ENCODE results near the gene EGFR. TPM values are rescaled to one million over a fixed set of nuclear protein-coding genes. Genes with fewer than 3 reads are reported as not detected.
A peak's percentile ranks its signal among the peaks of the same experiment; 100 is the strongest.

The EGFR gene
- total RNA-seq, 1 donor from 2014 or later, result 78.3 TPM

GRCh38 chr7:55100544-55101327, 81.9 kb downstream of the EGFR start:
- TF ChIP-seq CTCF (IDR thresholded peaks at IDR 0.05), result no peak
- no peaks in the 10 kb centered on the region for H3K9me3 ChIP-seq
- no peaks in the 10 kb centered on the region for H3K36me3 ChIP-seq
- ATAC-seq (peak; percentile 70), DNase-seq (peak; percentile 76)
- H3K4me3 ChIP-seq, result no peak overlapping the region
- peaks cover 27% of the 10 kb centered on the region for H3K4me1 ChIP-seq
- intact Hi-C loops (cut with DNase I), result no loop called here
- no peaks in the 10 kb centered on the region for H3K27me3 ChIP-seq
- peak overlapping the region; percentile 43 for H3K27ac ChIP-seq

GRCh38 chr7:55101359-55101758, 82.5 kb downstream of the EGFR start:
- intact Hi-C loops (cut with DNase I), result no loop called here
- Histone ChIP-seq H3K36me3 (no peaks in the 10 kb centered on the region), H3K4me3 (no peak overlapping the region), H3K9me3 (no peaks in the 10 kb centered on the region), H3K27ac (no peak overlapping the region), H3K4me1 (peaks cover 27% of the 10 kb centered on the region), H3K27me3 (no peaks in the 10 kb centered on the region)
- DNase-seq, result no peak
- ATAC-seq, result no peak
- no peak for TF ChIP-seq CTCF (IDR thresholded peaks at IDR 0.05)

- no peaks in the 10 kb centered on the region for H3K27me3 ChIP-seq
- H3K36me3 ChIP-seq, result no peaks in the 10 kb centered on the region
- no peak for ATAC-seq
- intact Hi-C loops (cut with DNase I), result no loop called here
- no peak for DNase-seq
- TF ChIP-seq CTCF (IDR thresholded peaks at IDR 0.05), result no peak
- H3K4me1 ChIP-seq, result peaks cover 22% of the 10 kb centered on the region
- no peak overlapping the region for H3K4me3 ChIP-seq
- H3K9me3 ChIP-seq, result no peaks in the 10 kb centered on the region
- H3K27ac ChIP-seq, result no peak overlapping the region
Measured at GRCh38 chr7:55104123-55104522, 85.3 kb downstream of the EGFR start.

GRCh38 chr7:55104712-55105433, 86.1 kb downstream of the EGFR start:
- ATAC-seq, result no peak
- Histone ChIP-seq H3K27ac (no peak overlapping the region), H3K9me3 (no peaks in the 10 kb centered on the region), H3K36me3 (no peaks in the 10 kb centered on the region), H3K27me3 (no peaks in the 10 kb centered on the region), H3K4me3 (no peak overlapping the region), H3K4me1 (peaks cover 20% of the 10 kb centered on the region)
- DNase-seq, result no peak
- intact Hi-C loops (cut with DNase I), result no loop called here
- TF ChIP-seq CTCF (IDR thresholded peaks at IDR 0.05), result no peak

- H3K36me3 ChIP-seq, result no peaks in the 10 kb centered on the region
- no peaks in the 10 kb centered on the region for H3K9me3 ChIP-seq
- ATAC-seq, result no peak
- no peaks in the 10 kb centered on the region for H3K27me3 ChIP-seq
- intact Hi-C loops (cut with DNase I), result no loop called here
- peaks cover 21% of the 10 kb centered on the region for H3K4me1 ChIP-seq
- no peak overlapping the region for H3K27ac ChIP-seq
- TF ChIP-seq CTCF (IDR thresholded peaks at IDR 0.05), result no peak
- H3K4me3 ChIP-seq, result no peak overlapping the region
- no peak for DNase-seq
Measured at GRCh38 chr7:55105952-55106351, 87.1 kb downstream of the EGFR start.
